SK-N-MC (cell line): ENCODE data around the gene NHLRC1.
"Not testable (repeated sequence)": the region's sequence is repeated elsewhere in the genome, so short reads cannot be mapped to it uniquely, and the experiment has no call there.

Source experiments
- DNase-seq: peaks from one replicate; pipeline ENCODE4 v3.0.0-alpha.2; 2011; ENCODE audit warnings: low read depth, low spot score
- H3K27ac ChIP-seq: fragments of 200-600 bp; sonication (generic); 2 replicates; pipeline ENCODE4 v1.5.1; 2016; ENCODE audit warnings: mixed run types
- H3K36me3 ChIP-seq: fragments of 200-600 bp; sonication (generic); 2 replicates; pipeline ENCODE4 v1.6.1; 2017; ENCODE audit warnings: antibody characterized with exemption, low read length, mixed read lengths; ENCODE audit not compliant: insufficient read depth
- H3K4me3 ChIP-seq: fragments of 200-600 bp; sonication (generic); 2 replicates; pipeline ENCODE4 v1.5.1; 2016
- H3K9ac ChIP-seq: fragments of 200-600 bp; sonication (generic); 2 replicates; pipeline ENCODE4 v1.8.0; 2017; ENCODE audit warnings: mixed run types, mixed read lengths; ENCODE audit not compliant: insufficient read length
- H3K9me3 ChIP-seq: fragments of 200-600 bp; sonication (generic); 2 replicates; pipeline ENCODE4 v1.6.1; 2017; ENCODE audit warnings: low read depth, mild to moderate bottlenecking, antibody characterized with exemption, low read length, moderate library complexity, mixed read lengths
- EZH2 ChIP-seq: fragments of 200-600 bp; sonication (generic); IDR thresholded peaks from one replicate; pipeline ENCODE4 v1.6.1; 2017; ENCODE audit warnings: antibody characterized with exemption
- FOXP2 ChIP-seq: optimal IDR thresholded peaks from 2 replicates; pipeline ENCODE3; 2011; ENCODE audit warnings: mild to moderate bottlenecking, moderate library complexity; ENCODE audit not compliant: insufficient read depth; ENCODE audit errors: extremely low read length, control extremely low read depth
- POLR2AphosphoS5 ChIP-seq: IDR thresholded peaks from 2 replicates; pipeline ENCODE4 v1.6.1; 2012; ENCODE audit warnings: mild to moderate bottlenecking, low read depth, low read length, borderline replicate concordance

The NHLRC1 gene

DNA sequence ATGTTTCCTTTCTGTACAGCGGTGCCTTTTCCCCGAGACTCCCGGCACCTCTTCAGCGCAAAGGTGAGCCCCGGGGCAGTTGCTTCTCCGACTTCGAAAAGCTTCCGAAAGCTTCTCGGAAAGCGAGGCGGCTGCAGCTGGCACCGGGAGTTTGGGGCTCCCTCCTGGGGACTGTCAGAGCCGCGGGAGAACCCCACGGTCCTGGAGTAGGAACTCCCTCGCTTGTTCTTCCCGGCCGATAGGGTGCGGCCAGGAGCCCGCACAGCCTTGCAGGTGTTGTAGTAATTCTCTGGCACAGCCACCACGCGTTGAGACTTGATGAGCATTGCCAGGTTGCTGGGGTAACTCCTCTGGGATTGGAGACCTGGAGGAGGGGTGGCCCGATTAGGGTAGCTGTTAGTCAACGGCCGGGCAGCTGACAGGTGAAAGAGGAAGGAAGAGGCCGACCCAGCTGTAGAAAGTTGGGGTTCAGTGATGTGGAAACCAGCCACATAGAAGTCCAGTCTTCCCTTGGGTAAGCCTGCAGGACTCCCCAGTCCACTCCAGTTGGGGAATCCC is 33.5 kb upstream of the NHLRC1 start:
- no peak for DNase-seq
- peak overlapping the region; percentile 79 for H3K9ac ChIP-seq
- H3K36me3 ChIP-seq = peaks cover 3% of the 10 kb centered on the region; the same call in 1 of the 2 replicates

DNA sequence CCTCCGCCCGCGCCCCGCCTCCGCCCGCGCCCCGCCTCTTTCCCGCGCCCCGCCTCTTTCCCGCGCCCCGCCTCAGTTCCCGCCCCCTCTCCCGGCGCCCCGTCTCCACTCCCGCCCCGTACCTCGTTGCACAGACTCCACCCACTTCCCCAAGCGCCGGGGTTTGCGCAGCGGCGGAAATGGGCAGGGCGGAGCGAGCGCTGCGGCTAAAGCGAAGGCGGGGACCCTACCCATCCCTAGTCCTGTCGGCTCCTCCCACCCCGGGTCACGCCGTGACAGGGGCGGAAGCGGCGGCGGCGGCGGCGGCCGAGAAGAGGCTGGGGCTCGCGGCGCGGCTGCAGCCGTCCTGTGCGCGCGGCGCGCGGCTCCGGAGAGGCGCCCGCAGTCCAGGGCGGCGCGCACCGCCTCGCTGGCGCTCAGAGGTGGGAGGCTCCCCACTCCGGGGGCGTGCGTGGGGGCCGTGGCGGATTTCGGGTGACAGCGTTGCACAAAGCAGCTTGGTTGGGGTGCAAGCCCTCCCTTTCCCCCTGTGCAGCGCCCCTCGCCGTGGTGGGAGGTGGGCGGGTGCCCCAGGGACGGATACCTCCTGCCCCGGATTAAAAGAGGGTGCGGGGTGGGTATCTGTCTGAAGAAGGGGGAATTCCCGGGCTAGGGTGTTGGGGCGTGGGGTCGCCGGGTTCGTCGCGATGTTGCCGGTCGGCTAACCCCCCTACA is 32.8 kb upstream of the NHLRC1 start, which contains the start of gene KDM1B:
TSS of gene KDM1B (plus strand) at position 273 of the 714 bp plus-strand sequence. CDS start 4,474 bp downstream, outside the sequence.
- Histone ChIP-seq H3K9ac (peak within 1 kb of the TSS; percentile 84), H3K27ac (no peak within 1 kb of the TSS), H3K9me3 (no peaks in the 10 kb centered on the region), H3K4me3 (peak within 1 kb of the TSS; percentile 96), H3K36me3 (peaks cover 3% of the 10 kb centered on the region; the same call in 1 of the 2 replicates)
- peak; percentile 54 for TF ChIP-seq FOXP2
- no peak for TF ChIP-seq EZH2
- TF ChIP-seq POLR2AphosphoS5 = peak; percentile 11; the same call in 1 of the 2 replicates
- DNase-seq = peak; percentile 70

More for the DNA sequence above, 33.5 kb upstream of the NHLRC1 start:
- no peaks in the 10 kb centered on the region for H3K9me3 ChIP-seq
- TF ChIP-seq POLR2AphosphoS5 = no peak
- no peak for TF ChIP-seq EZH2
- TF ChIP-seq FOXP2 = no peak
- no peak overlapping the region for H3K27ac ChIP-seq
- peak overlapping the region; percentile 92 for H3K4me3 ChIP-seq

DNA sequence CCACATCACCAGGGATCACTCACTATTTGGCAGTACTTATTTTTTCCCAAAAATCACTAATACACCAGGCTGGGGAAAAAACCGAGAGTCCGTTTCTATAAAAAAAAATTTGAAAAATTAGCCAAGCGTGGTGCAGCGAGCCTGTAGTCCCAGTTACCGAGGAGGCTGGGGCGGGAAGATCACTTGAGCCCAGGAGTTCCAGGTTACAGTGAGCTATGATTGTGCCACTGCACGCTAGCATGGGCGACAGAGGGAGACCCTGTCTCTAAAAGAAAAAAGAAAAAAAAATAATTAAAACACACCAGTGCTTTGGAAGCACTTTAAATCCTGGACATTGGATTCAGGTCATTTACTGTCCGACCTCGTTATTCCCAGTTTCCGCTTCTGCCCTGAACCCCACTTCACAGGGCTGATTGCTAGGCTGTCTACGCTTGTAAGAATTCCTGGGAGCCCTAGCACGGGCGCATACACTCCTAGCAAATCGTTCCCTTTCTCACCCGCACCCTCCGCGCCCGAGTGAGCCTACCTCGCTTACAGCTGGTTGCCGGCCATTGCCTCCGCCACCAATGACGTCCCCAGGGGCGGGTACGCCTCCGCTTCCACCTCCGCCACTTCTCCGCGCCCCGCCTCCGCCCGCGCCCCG is 32.2 kb upstream of the NHLRC1 start, which contains the start of gene TPMT:
TSS of gene TPMT (minus strand) at position 571 of the 643 bp plus-strand sequence. CDS start 5,950 bp downstream, outside the sequence.
- TF ChIP-seq FOXP2 (no peak), EZH2 (no peak), POLR2AphosphoS5 (peak; percentile 71)
- Histone ChIP-seq H3K9ac (peak within 1 kb of the TSS; percentile 84), H3K27ac (no peak within 1 kb of the TSS), H3K9me3 (no peaks in the 10 kb centered on the region), H3K36me3 (no peaks in the 10 kb centered on the region), H3K4me3 (peak within 1 kb of the TSS; percentile 96)
- no peak for DNase-seq

DNA sequence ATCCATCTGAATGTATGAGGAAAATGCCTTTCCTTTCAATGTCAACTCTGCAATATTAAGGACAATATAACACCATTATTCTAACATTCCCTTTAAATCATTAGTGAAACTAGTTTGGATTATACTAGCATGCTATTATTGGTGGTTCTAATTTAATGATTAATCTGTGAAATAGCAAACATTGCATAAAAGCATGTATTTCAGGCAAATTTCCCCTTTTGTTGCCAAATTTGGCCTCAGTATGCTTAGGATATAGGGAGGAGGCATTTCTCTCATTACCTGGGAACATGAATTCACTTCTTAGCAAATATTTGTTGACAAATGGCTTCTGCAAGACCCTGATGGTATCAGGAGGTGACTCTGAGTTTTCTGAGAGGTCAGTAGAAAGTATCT is 30.8 kb upstream of the NHLRC1 start:
- no peak overlapping the region for H3K9ac ChIP-seq
- DNase-seq = no peak
- H3K4me3 ChIP-seq = no peak overlapping the region
- H3K9me3 ChIP-seq = no peaks in the 10 kb centered on the region
- no peak for TF ChIP-seq FOXP2
- no peak for TF ChIP-seq EZH2
- TF ChIP-seq POLR2AphosphoS5 = no peak
- H3K36me3 ChIP-seq = no peaks in the 10 kb centered on the region
- H3K27ac ChIP-seq = no peak overlapping the region

DNA sequence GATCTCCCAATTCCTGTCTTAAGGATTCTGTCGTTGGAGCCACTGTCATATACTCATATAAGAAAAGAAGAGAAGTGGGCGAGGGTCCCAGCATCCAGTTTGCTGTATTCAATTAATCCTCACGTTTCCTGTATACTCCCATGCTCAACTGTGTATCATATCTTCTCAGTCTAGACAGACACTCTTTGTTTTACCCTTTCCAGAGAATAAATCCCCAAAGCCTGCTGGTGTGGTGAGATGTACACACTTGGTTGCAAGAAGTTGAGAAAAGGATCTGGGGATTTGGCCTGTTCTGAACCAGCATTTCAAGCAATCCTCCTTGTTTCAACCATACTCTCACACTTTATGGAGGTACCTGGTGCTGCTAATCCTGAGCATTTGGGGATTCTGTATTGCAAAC is 29.3 kb upstream of the NHLRC1 start:
- H3K36me3 ChIP-seq = no peaks in the 10 kb centered on the region
- no peaks in the 10 kb centered on the region for H3K9me3 ChIP-seq
- no peak overlapping the region for H3K27ac ChIP-seq
- no peak overlapping the region for H3K9ac ChIP-seq
- DNase-seq = no peak
- TF ChIP-seq FOXP2 (no peak), POLR2AphosphoS5 (no peak), EZH2 (no peak)
- no peak overlapping the region for H3K4me3 ChIP-seq

DNA sequence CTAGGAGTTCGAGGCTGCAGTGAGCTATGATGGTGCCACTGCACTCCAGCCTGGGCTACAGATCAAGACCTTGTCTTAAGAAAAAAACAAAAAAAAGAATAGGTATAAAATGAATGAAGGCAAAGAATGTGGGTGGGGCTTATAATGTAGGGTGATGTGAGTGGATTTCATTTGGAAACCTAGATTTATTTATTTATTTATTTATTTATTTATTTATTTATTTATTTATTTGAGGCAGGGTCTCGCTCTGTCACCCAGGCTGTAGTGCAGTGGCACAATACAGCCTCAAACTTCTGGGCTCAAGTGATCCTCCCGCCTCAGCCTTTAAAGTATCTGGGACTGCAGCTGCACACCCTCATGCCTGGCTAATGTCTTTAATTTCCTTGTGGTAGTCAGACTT is 28.9 kb upstream of the NHLRC1 start:
- not testable (repeated sequence) for H3K36me3 ChIP-seq, DNase-seq, H3K9ac ChIP-seq, H3K9me3 ChIP-seq, H3K4me3 ChIP-seq, H3K27ac ChIP-seq

DNA sequence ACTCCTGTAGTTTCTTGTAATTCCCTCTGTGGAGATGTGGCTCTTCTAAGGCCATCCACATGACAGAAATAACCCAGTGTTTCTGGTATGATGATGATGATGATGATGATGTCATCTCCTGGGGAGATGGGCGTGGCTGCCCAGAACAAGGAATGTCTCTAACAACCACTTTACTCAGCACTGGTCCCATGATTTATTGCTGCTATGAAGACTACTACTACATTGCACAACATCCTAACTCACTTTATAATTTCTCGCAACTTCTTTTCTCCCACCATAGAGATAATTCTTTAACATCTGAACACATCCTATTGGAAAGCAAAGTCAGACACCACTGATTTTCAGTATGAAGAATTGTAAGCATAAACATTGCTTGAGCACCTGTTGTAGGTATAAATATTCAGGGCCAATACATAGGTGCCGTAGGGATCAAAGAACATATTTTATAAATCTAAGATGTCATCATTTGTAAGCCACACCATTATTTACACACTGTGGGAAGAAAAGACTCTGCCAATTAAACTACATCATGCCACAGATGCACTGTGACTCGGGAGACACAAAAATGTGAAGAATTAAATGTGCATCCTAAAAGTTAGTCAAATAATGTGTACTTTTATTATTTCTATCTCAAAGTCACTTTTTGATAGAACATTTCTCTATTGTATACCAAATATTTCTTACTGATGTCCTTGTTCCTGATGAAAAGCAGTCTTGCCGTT is 26.0 kb upstream of the NHLRC1 start:
- no peak overlapping the region for H3K4me3 ChIP-seq
- no peak for DNase-seq
- TF ChIP-seq POLR2AphosphoS5 (no peak), EZH2 (no peak), FOXP2 (no peak)
- no peaks in the 10 kb centered on the region for H3K36me3 ChIP-seq
- no peak overlapping the region for H3K27ac ChIP-seq
- H3K9ac ChIP-seq = no peak overlapping the region
- no peaks in the 10 kb centered on the region for H3K9me3 ChIP-seq

DNA sequence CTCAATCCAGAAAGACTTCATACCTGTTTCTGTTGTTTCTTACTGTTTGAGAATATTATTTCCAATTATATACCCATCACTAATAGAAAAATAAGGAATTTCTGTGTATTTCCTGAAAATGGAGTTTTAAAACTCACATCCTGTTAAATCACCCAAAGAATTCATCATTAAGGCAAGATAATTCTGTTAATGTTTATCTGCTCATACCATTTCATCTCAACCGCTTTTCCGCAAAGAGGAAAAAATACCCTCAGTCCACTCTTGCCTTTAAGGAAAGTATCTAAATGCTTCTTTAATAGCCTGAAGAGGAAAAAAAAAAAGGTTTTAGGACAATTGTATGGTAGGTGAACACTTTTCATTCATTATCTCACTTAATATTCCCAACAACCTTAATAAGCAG is 25.1 kb upstream of the NHLRC1 start:
- no peak for TF ChIP-seq POLR2AphosphoS5
- no peak for TF ChIP-seq FOXP2
- TF ChIP-seq EZH2 = no peak
- no peaks in the 10 kb centered on the region for H3K36me3 ChIP-seq
- no peak overlapping the region for H3K27ac ChIP-seq
- H3K4me3 ChIP-seq = no peak overlapping the region
- no peak overlapping the region for H3K9ac ChIP-seq
- no peak for DNase-seq
- no peaks in the 10 kb centered on the region for H3K9me3 ChIP-seq
